Activated B cell treated with CpG ODN at 0.5 μM for 24 hours (primary cell): Measurements from ENCODE around the gene SIRT1. TPM values are rescaled to one million over a fixed set of nuclear protein-coding genes. Genes with fewer than 3 reads are reported as not detected.

ENCODE experiments used
- ATAC-seq: fragments of 200-7000 bp; cut with Tn5 transposase; one replicate; pipeline ENCODE4 v1.10.0; 2021; ENCODE audit warnings: low read depth, mild to moderate bottlenecking, moderate library complexity
- CTCF ChIA-PET: fragments of 350-600 bp; sonication (Branson Sonifier 250); formaldehyde crosslinking; loops from one replicate; lab custom pipeline; 2021; ENCODE audit warnings: antibody characterized with exemption; lab: Charles Lee
- POLR2A ChIA-PET: fragments of 350-600 bp; sonication (Branson Sonifier 250); formaldehyde crosslinking; loops from one replicate; lab custom pipeline; 2021; ENCODE audit warnings: antibody characterized with exemption; lab: Charles Lee
- DNase-seq: peaks from one replicate; pipeline ENCODE4 v3.0.0; 2022
- H3K27ac Mint-ChIP-seq: one replicate; pipeline ENCODE4 v1.8.0; 2020; ENCODE audit warnings: mixed read lengths
- H3K27me3 Mint-ChIP-seq: one replicate; pipeline ENCODE4 v1.8.0; 2021; ENCODE audit warnings: mixed read lengths
- H3K36me3 Mint-ChIP-seq: one replicate; pipeline ENCODE4 v1.8.0; 2021; ENCODE audit warnings: low read depth, mixed read lengths
- H3K4me1 Mint-ChIP-seq: one replicate; pipeline ENCODE4 v1.8.0; 2021; ENCODE audit warnings: mixed read lengths
- H3K4me3 Mint-ChIP-seq: one replicate; pipeline ENCODE4 v1.8.0; 2020; ENCODE audit warnings: mild to moderate bottlenecking, mixed read lengths
- H3K9me3 Mint-ChIP-seq: one replicate; pipeline ENCODE4 v1.8.0; 2020; ENCODE audit warnings: mixed read lengths
- intact Hi-C: fragments of 100-400 bp; cut with micrococcal nuclease; formaldehyde crosslinking; loops from one replicate; pipeline ENCODE4 v1.15.1; 2024
- total RNA-seq: library from RNA; stranded (reverse); gene quantifications from 2 replicates; pipeline ENCODE4 v1.2.3, GENCODE V29; 2022
- TF ChIP-seq, protein P1 (sequence below): fragments of 200-600 bp; IDR thresholded peaks from one replicate; pipeline ENCODE4 v1.8.0; 2022; ENCODE audit warnings: antibody characterized with exemption, mild to moderate bottlenecking

The SIRT1 gene
- total RNA-seq, 1 donor from 2014 or later, result 30.1 TPM

DNA sequence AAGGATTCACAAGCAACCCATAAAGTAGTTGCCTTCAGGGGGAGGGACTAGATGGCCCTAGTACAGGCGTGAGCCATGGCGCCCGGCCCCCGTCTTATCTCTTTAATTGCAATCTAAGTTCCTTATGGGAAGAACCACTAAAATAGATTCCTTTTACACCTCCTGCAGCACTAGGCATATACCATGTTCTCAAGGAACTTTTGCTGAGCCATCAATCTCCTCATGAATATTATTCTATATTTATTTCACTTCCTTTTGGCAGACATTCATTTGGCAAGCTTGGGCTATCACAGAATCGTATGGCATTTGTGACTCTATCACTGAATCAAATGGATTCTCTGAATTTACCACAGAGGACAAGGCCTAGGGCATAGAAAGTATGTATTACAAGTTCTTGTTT is 31.7 kb upstream of the SIRT1 start:
- ATAC-seq (no peak), DNase-seq (no peak)
- intact Hi-C loops, result no loop called here
- no peaks in the 10 kb centered on the region for H3K9me3 Mint-ChIP-seq
- TF ChIP-seq, protein P1, sequence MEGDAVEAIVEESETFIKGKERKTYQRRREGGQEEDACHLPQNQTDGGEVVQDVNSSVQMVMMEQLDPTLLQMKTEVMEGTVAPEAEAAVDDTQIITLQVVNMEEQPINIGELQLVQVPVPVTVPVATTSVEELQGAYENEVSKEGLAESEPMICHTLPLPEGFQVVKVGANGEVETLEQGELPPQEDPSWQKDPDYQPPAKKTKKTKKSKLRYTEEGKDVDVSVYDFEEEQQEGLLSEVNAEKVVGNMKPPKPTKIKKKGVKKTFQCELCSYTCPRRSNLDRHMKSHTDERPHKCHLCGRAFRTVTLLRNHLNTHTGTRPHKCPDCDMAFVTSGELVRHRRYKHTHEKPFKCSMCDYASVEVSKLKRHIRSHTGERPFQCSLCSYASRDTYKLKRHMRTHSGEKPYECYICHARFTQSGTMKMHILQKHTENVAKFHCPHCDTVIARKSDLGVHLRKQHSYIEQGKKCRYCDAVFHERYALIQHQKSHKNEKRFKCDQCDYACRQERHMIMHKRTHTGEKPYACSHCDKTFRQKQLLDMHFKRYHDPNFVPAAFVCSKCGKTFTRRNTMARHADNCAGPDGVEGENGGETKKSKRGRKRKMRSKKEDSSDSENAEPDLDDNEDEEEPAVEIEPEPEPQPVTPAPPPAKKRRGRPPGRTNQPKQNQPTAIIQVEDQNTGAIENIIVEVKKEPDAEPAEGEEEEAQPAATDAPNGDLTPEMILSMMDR, result no peak
- H3K27me3 Mint-ChIP-seq, result no peaks in the 10 kb centered on the region
- no peak overlapping the region for H3K4me3 Mint-ChIP-seq
- H3K4me1 Mint-ChIP-seq, result peaks cover 15% of the 10 kb centered on the region
- POLR2A ChIA-PET, result no interaction called here
- no peak overlapping the region for H3K27ac Mint-ChIP-seq
- peaks cover 9% of the 10 kb centered on the region for H3K36me3 Mint-ChIP-seq
- CTCF ChIA-PET, result interaction anchor here (4.6 kb wide), 1 partner anchor 304 kb away, joined by 118 read pairs; no protein-coding TSS in a partner anchor

DNA sequence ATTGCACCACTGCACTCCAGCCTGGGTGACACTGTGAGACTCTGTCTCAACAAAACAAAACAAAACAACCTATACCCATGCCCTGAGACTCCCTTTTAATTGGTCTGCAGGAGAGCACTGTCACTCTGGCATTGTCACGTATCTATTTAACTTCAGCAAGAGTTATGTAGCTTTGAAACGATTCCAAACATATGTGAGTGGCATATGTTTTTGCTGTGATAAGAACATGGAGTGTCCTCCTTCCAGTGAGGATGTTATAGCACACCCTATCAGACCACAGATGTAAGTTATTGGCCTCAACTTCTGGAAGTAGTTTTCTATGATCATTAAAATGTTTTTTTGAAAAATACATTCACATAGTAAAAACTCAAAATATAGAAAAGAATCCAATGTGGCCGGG is 30.9 kb upstream of the SIRT1 start:
- Mint-ChIP-seq H3K4me1 (peaks cover 15% of the 10 kb centered on the region), H3K36me3 (peaks cover 9% of the 10 kb centered on the region)

DNA sequence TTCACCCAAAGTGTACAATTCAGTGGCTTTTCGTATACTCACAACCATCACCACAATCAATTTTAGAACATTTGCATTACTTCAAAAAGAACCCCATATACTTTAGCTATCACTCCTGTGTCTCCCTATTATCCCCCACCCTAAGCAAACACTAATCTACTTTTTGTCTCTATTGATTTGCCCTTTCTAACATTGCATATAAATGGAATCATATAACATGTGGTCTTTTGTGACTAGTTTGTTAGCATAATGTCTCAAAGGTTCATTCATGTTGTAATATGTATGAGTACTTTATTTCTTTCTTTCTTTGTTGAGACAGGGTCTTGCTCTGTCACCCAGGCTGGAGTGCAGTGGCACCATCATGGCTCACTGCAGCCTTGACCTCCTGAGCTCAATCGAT is 25.5 kb upstream of the SIRT1 start:
- no peaks in the 10 kb centered on the region for H3K36me3 Mint-ChIP-seq
- CTCF ChIA-PET, result interaction anchor here (0.9 kb wide), 1 partner anchor 299 kb away, joined by 4 read pairs; no protein-coding TSS in a partner anchor
- TF ChIP-seq, protein P1, result no peak
- POLR2A ChIA-PET, result no interaction called here
- H3K27ac Mint-ChIP-seq, result no peak overlapping the region
- H3K9me3 Mint-ChIP-seq, result no peaks in the 10 kb centered on the region
- no peak overlapping the region for H3K4me3 Mint-ChIP-seq
- peaks cover 11% of the 10 kb centered on the region for H3K4me1 Mint-ChIP-seq
- intact Hi-C loops, result loop anchor here (5.0 kb wide), 3 partner anchors 128 to 488 kb away; no protein-coding TSS in a partner anchor
- ATAC-seq (no peak), DNase-seq (no peak)
- no peaks in the 10 kb centered on the region for H3K27me3 Mint-ChIP-seq

More for the DNA sequence above, 30.9 kb upstream of the SIRT1 start:
- TF ChIP-seq, protein P1, result no peak
- CTCF ChIA-PET, result interaction anchor here (0.7 to 4.6 kb wide), 2 partner anchors 303 to 448 kb away, joined by 3 to 118 read pairs; no protein-coding TSS in a partner anchor
- POLR2A ChIA-PET, result interaction anchor here (0.6 to 0.7 kb wide), 2 partner anchors 14 to 32 kb away, joined by 3 to 5 read pairs; no protein-coding TSS in a partner anchor
- H3K9me3 Mint-ChIP-seq, result no peaks in the 10 kb centered on the region
- ATAC-seq, result no peak
- H3K27me3 Mint-ChIP-seq, result no peaks in the 10 kb centered on the region
- no peak overlapping the region for H3K27ac Mint-ChIP-seq
- no peak overlapping the region for H3K4me3 Mint-ChIP-seq
- intact Hi-C loops, result no loop called here
- no peak for DNase-seq

DNA sequence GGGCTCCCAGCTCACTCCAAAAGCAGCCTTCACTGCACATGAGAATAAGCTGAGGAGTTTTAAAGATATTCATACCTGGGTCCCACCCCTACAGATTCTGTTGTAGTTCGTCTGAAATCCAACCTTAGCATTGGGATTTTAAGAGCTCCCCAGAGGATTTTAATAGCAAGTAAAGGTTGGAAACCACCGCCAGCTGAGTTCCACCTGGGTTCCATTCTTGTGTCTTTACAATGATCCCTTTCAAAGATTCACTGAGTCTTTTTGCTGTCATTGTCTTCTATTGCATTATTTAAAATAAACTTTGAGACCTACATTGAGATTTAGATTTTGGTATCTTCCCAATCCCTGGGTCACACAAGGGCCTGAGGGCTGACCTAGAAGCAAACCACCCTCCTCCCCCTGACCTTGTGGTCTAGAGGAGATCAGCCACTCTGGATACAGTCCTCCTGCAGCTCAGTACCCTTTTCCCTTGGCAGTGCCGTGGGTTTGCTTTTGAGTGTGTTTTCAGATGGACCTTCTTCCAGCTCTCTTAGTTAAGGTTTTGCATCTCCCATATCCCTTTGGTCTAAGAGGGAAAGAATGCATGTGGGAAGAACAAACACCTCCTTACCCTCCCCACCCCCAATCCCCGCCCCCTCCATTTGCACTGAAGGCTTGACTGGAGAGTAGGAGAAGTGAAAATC is 22.6 kb upstream of the SIRT1 start:
- Mint-ChIP-seq H3K4me3 (no peak overlapping the region), H3K36me3 (no peaks in the 10 kb centered on the region), H3K27me3 (no peaks in the 10 kb centered on the region), H3K27ac (no peak overlapping the region), H3K9me3 (no peaks in the 10 kb centered on the region), H3K4me1 (peaks cover 23% of the 10 kb centered on the region)
- no peak for ATAC-seq
- ChIA-PET POLR2A (no interaction called here), CTCF (interaction anchor here (1.2 to 1.4 kb wide), 3 partner anchors 24 to 295 kb away, joined by 4 to 5 read pairs (median 5); no protein-coding TSS in a partner anchor)
- intact Hi-C loops, result no loop called here
- DNase-seq, result no peak
- TF ChIP-seq, protein P1, result no peak

DNA sequence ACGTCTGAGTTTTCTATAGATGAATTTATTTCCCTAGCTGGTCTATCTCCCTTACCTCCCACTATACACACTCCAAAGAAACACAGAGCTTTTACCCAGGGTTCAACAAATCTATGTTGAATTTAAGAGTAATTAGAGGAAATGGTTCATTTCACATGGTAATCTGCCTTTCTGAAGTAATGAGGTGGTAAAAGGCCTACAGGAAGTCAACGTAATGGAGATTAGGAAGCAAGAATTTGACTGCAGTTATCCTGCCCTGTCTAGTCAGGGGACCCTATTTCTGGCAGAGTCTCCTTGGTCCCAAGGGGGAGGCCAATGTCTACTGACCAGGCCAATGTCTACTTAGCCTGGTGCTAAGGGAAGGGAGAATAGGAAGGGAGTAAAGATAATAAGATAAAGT is 21.4 kb upstream of the SIRT1 start:
- CTCF ChIA-PET, result interaction anchor here (1.2 to 1.4 kb wide), 2 partner anchors 22 to 294 kb away, joined by 4 to 5 read pairs; no protein-coding TSS in a partner anchor
- POLR2A ChIA-PET, result interaction anchor here (0.6 kb wide), 1 partner anchor 21 kb away, joined by 3 read pairs; the partner anchor contains the start of gene SIRT1
- H3K27ac Mint-ChIP-seq, result no peak overlapping the region
- no peaks in the 10 kb centered on the region for H3K27me3 Mint-ChIP-seq
- DNase-seq (no peak), ATAC-seq (no peak)
- TF ChIP-seq, protein P1, result no peak
- no peaks in the 10 kb centered on the region for H3K36me3 Mint-ChIP-seq
- no peak overlapping the region for H3K4me3 Mint-ChIP-seq
- peaks cover 23% of the 10 kb centered on the region for H3K4me1 Mint-ChIP-seq
- no peaks in the 10 kb centered on the region for H3K9me3 Mint-ChIP-seq
- intact Hi-C loops, result no loop called here
